Measurements from ENCODE around the gene TENM4. TPM values are rescaled to one million over a fixed set of nuclear protein-coding genes. Genes with fewer than 3 reads are reported as not detected.

The TENM4 gene
- 1.7 and 16.6 TPM in 2 replicates for total RNA-seq

GRCh38 chr11:79440571-79441460 lies at the start of gene TENM4:
Gene TENM4, minus strand, starts transcription at chr11:79441030. Its CDS starts 371,086 bp downstream, at chr11:79069944.

All from regular cardiac myocyte (primary cell).